Nucleus accumbens (tissue), 56 donors: Measurements from ENCODE around the gene TRIM14.
"Not testable (repeated sequence)": the region's sequence is repeated elsewhere in the genome, so short reads cannot be mapped to it uniquely, and the experiment has no call there.

Source experiments
- DNase-seq, 56 donors: peaks; one replicate each; lab custom pipeline; 2025; lab: John Stamatoyannopoulos, UW

TRIM14 gene

GRCh38 chr9:98020476-98021145 lies 98.4 kb downstream of the TRIM14 start:
- DNase-seq: no peak

- DNase-seq: not testable (repeated sequence)
Observed at GRCh38 chr9:98019869-98020268, 99.2 kb downstream of the TRIM14 start.
